WTC11 (cell line): ENCODE measurements around the gene MED22.

ENCODE experiments used
- CTCF ChIP-seq: fragments of 200-600 bp; IDR thresholded peaks from 2 replicates; pipeline ENCODE4 v1.8.0; 2022; ENCODE audit warnings: antibody characterized with exemption
- E2F1 ChIP-seq: sonication (generic); formaldehyde crosslinking; IDR thresholded peaks from 2 replicates; pipeline ENCODE4 v1.8.0; 2022; ENCODE audit warnings: mild to moderate bottlenecking, missing genetic modification reagents
- ESRRA ChIP-seq: sonication (generic); formaldehyde crosslinking; IDR thresholded peaks from 2 replicates; pipeline ENCODE4 v1.8.1; 2022; ENCODE audit warnings: mild to moderate bottlenecking, missing genetic modification reagents, borderline replicate concordance
- ETV6 ChIP-seq: sonication (generic); formaldehyde crosslinking; IDR thresholded peaks from 2 replicates; pipeline ENCODE4 v1.8.1; 2022; ENCODE audit warnings: mild to moderate bottlenecking, missing genetic modification reagents
- FOXP1 ChIP-seq: sonication (generic); formaldehyde crosslinking; IDR thresholded peaks from 2 replicates; pipeline ENCODE4 v1.8.0; 2022; ENCODE audit warnings: missing genetic modification reagents, mild to moderate bottlenecking, moderate library complexity, borderline replicate concordance
- MAX ChIP-seq: sonication (generic); formaldehyde crosslinking; IDR thresholded peaks from 2 replicates; pipeline ENCODE4 v1.8.0; 2022; ENCODE audit warnings: mild to moderate bottlenecking, missing genetic modification reagents
- NR2C2 ChIP-seq: sonication (generic); formaldehyde crosslinking; IDR thresholded peaks from 2 replicates; pipeline ENCODE4 v1.8.0; 2022; ENCODE audit warnings: mild to moderate bottlenecking, missing genetic modification reagents
- PRDM15 ChIP-seq: sonication (generic); formaldehyde crosslinking; IDR thresholded peaks from 2 replicates; pipeline ENCODE4 v1.8.0; 2022; ENCODE audit warnings: missing genetic modification reagents
- SMAD4 ChIP-seq: sonication (generic); formaldehyde crosslinking; IDR thresholded peaks from 2 replicates; pipeline ENCODE4 v1.8.0; 2022; ENCODE audit warnings: mild to moderate bottlenecking, missing genetic modification reagents
- SP1 ChIP-seq: sonication (generic); formaldehyde crosslinking; conservative IDR thresholded peaks from 2 replicates; pipeline ENCODE4 v1.8.1; 2022; ENCODE audit warnings: missing genetic modification reagents
- TEAD4 ChIP-seq: sonication (generic); formaldehyde crosslinking; IDR thresholded peaks from 2 replicates; pipeline ENCODE4 v1.8.0; 2022; ENCODE audit warnings: mild to moderate bottlenecking, missing genetic modification reagents
- ZNF121 ChIP-seq: sonication (generic); formaldehyde crosslinking; IDR thresholded peaks from 2 replicates; pipeline ENCODE4 v1.8.0; 2023; ENCODE audit warnings: missing genetic modification reagents
- ZNF671 ChIP-seq: fragments of 250-450 bp; sonication (Bioruptor Pico); IDR thresholded peaks from 2 replicates; pipeline ENCODE4 v1.8.0; 2021; ENCODE audit warnings: mild to moderate bottlenecking

- TF ChIP-seq ESRRA (no peak), ZNF671 (no peak), CTCF (no peak), NR2C2 (CRISPR knock-in tag) (no peak), FOXP1 (CRISPR knock-in tag) (no peak), PRDM15 (CRISPR knock-in tag) (no peak), SMAD4 (CRISPR knock-in tag) (no peak), ZNF121 (CRISPR knock-in tag) (no peak), MAX (no peak), E2F1 (CRISPR knock-in tag) (no peak), ETV6 (CRISPR knock-in tag) (no peak), SP1 (CRISPR knock-in tag) (no peak), TEAD4 (CRISPR knock-in tag) (no peak)
Observed at GRCh38 chr9:133393399-133393798, 45.5 kb upstream of the MED22 start.
